Neural cell (in vitro differentiated cells): Measurements from ENCODE around the gene LIME1. TPM values are rescaled to one million over a fixed set of nuclear protein-coding genes. Genes with fewer than 3 reads are reported as not detected.

Experiments
- H2AFZ ChIP-seq: fragments of 200-600, 300-800 bp; sonication (generic), shearing (Covaris generic); 2 replicates; pipeline ENCODE4 v1.6.0; 2014; ENCODE audit warnings: low read depth, mild to moderate bottlenecking, antibody characterized with exemption, low read length, moderate library complexity
- H3F3A ChIP-seq: fragments of 200-600 bp; shearing (Covaris generic); 2 replicates; pipeline ENCODE4 v1.6.1; 2016; ENCODE audit warnings: mild to moderate bottlenecking, moderate library complexity, mixed read lengths, antibody characterized with exemption, low read length; ENCODE audit not compliant: insufficient read depth, poor library complexity, severe bottlenecking
- H3K27ac ChIP-seq: fragments of 200-600, 300-800 bp; sonication (generic), shearing (Covaris generic); 2 replicates; pipeline ENCODE4 v1.5.1; 2014; ENCODE audit warnings: mild to moderate bottlenecking, low read length, moderate library complexity
- H3K27me3 ChIP-seq: fragments of 300-800, 200-600 bp; sonication (generic), shearing (Covaris generic); 2 replicates; pipeline ENCODE4 v1.6.0; 2014; ENCODE audit warnings: mild to moderate bottlenecking, low read depth, low read length, moderate library complexity; ENCODE audit not compliant: insufficient read depth
- H3K36me3 ChIP-seq: fragments of 300-800, 200-600 bp; sonication (generic), shearing (Covaris generic); 2 replicates; pipeline ENCODE4 v1.5.1; 2014; ENCODE audit warnings: mild to moderate bottlenecking, antibody characterized with exemption, low read length, moderate library complexity; ENCODE audit not compliant: insufficient read depth
- H3K4me2 ChIP-seq: fragments of 300-800, 200-600 bp; sonication (generic), shearing (Covaris generic); 2 replicates; pipeline ENCODE4 v1.6.0; 2014; ENCODE audit warnings: mild to moderate bottlenecking, low read length
- H3K4me3 ChIP-seq: fragments of 300-800, 200-600 bp; sonication (generic), shearing (Covaris generic); 2 replicates; pipeline ENCODE4 v1.5.1; 2014; ENCODE audit warnings: mild to moderate bottlenecking, low read length, moderate library complexity
- H3K79me2 ChIP-seq: fragments of 200-600 bp; shearing (Covaris generic); replicated peaks from 2 replicates; pipeline ENCODE4 v1.6.0; 2014; ENCODE audit warnings: mild to moderate bottlenecking, low read length, moderate library complexity; ENCODE audit not compliant: insufficient read depth
- H3K9ac ChIP-seq: fragments of 300-800, 200-600 bp; sonication (generic), shearing (Covaris generic); 2 replicates; pipeline ENCODE4 v1.6.1; 2016; ENCODE audit warnings: mild to moderate bottlenecking, low read length, mixed read lengths
- H3K9me2 ChIP-seq: fragments of 200-600 bp; shearing (Covaris generic); 2 replicates; pipeline ENCODE4 v1.6.1; 2016; ENCODE audit warnings: mild to moderate bottlenecking, low read length, mixed read lengths; ENCODE audit not compliant: insufficient read depth
- H3K9me3 ChIP-seq: fragments of 200-600, 300-800 bp; sonication (generic), shearing (Covaris generic); 2 replicates; pipeline ENCODE4 v1.6.1; 2016; ENCODE audit warnings: mild to moderate bottlenecking, mixed run types, low read length, moderate library complexity, mixed read lengths
- H4K20me1 ChIP-seq: fragments of 200-600 bp; shearing (Covaris generic); 2 replicates; pipeline ENCODE4 v1.6.1; 2016; ENCODE audit warnings: mild to moderate bottlenecking, mixed run types; ENCODE audit not compliant: insufficient read depth
- EP300 ChIP-seq: fragments of 450-650 bp; conservative IDR thresholded peaks from 2 replicates; pipeline ENCODE4 v1.6.1; 2014; ENCODE audit warnings: antibody characterized with exemption, mild to moderate bottlenecking, moderate library complexity; ENCODE audit not compliant: poor library complexity, severe bottlenecking
- EZH2 ChIP-seq: fragments of 200-600, 300-800 bp; shearing (Covaris generic), sonication (generic); IDR thresholded peaks from 2 replicates; pipeline ENCODE4 v1.6.1; 2014; ENCODE audit warnings: antibody characterized with exemption, low read length, borderline replicate concordance, mild to moderate bottlenecking; ENCODE audit not compliant: insufficient read depth, poor library complexity, severe bottlenecking
- MXI1 ChIP-seq: fragments of 450-650 bp; conservative IDR thresholded peaks from 2 replicates; pipeline ENCODE4 v1.6.1; 2014; ENCODE audit warnings: antibody characterized with exemption, mild to moderate bottlenecking; ENCODE audit not compliant: poor library complexity, severe bottlenecking
- POLR2AphosphoS5 ChIP-seq: IDR thresholded peaks from 2 replicates; pipeline ENCODE4 v1.6.1; 2012
- RAD21 ChIP-seq: fragments of 450-650 bp; conservative IDR thresholded peaks from 2 replicates; pipeline ENCODE4 v1.6.1; 2014; ENCODE audit warnings: antibody characterized with exemption, mild to moderate bottlenecking, moderate library complexity
- SMC3 ChIP-seq: fragments of 450-650 bp; conservative IDR thresholded peaks from 2 replicates; pipeline ENCODE4 v1.6.1; 2014; ENCODE audit warnings: antibody characterized with exemption, mild to moderate bottlenecking, moderate library complexity; ENCODE audit not compliant: poor library complexity
- TAF1 ChIP-seq: IDR thresholded peaks from 2 replicates; pipeline ENCODE4 v1.6.1; 2012; ENCODE audit warnings: low read depth
- polyA plus RNA-seq: library from polyadenylated mRNA; depleted of rRNA; stranded (reverse); fragments of >200 nt; gene quantifications from 2 replicates; pipeline ENCODE4 v1.2.3, GENCODE V29; 2014
- TF ChIP-seq, protein P1 (sequence below): fragments of 450-650 bp; IDR thresholded peaks from 2 replicates; pipeline ENCODE4 v1.5.1; 2014; ENCODE audit warnings: antibody characterized with exemption, mild to moderate bottlenecking, moderate library complexity; ENCODE audit not compliant: poor library complexity, severe bottlenecking
- TF ChIP-seq, protein P2 (sequence below): IDR thresholded peaks from 2 replicates; pipeline ENCODE4 v1.6.1; 2012; ENCODE audit warnings: borderline replicate concordance

LIME1 gene
- polyA plus RNA-seq, 1 donor from 2014 or later = 65.2 TPM

DNA sequence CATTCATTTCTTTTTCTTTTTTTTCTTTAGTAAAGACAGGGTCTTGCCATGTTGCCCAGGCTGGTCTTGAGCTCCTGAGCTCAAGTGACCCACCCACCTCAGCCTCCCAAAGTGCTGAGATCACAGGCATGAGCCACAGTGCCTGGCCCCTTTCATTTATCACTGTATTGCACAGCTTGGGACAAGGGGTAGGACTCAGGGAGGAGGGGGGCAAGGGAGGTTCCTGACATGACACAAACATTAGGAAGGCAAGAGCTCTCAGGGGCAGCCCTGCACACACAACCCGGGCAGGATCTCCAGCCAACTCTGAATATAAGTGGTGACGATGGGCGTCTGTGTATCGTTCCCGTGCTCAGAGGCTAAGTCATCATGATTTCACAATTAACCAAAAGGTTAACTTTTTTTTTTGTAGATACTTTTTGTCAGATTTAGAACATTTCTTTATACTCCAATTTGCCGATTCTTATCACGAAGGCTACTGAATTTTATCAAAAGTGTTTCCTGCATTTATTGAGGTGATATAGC is 23.0 kb downstream of the LIME1 start:
- no peaks in the 10 kb centered on the region for H3K36me3 ChIP-seq
- H2AFZ ChIP-seq = no peak overlapping the region
- no peaks in the 10 kb centered on the region for H3F3A ChIP-seq
- TF ChIP-seq, protein P1, sequence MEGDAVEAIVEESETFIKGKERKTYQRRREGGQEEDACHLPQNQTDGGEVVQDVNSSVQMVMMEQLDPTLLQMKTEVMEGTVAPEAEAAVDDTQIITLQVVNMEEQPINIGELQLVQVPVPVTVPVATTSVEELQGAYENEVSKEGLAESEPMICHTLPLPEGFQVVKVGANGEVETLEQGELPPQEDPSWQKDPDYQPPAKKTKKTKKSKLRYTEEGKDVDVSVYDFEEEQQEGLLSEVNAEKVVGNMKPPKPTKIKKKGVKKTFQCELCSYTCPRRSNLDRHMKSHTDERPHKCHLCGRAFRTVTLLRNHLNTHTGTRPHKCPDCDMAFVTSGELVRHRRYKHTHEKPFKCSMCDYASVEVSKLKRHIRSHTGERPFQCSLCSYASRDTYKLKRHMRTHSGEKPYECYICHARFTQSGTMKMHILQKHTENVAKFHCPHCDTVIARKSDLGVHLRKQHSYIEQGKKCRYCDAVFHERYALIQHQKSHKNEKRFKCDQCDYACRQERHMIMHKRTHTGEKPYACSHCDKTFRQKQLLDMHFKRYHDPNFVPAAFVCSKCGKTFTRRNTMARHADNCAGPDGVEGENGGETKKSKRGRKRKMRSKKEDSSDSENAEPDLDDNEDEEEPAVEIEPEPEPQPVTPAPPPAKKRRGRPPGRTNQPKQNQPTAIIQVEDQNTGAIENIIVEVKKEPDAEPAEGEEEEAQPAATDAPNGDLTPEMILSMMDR = no peak
- TF ChIP-seq EZH2 = no peak
- no peak for TF ChIP-seq MXI1
- no peak for TF ChIP-seq TAF1
- TF ChIP-seq, protein P2, sequence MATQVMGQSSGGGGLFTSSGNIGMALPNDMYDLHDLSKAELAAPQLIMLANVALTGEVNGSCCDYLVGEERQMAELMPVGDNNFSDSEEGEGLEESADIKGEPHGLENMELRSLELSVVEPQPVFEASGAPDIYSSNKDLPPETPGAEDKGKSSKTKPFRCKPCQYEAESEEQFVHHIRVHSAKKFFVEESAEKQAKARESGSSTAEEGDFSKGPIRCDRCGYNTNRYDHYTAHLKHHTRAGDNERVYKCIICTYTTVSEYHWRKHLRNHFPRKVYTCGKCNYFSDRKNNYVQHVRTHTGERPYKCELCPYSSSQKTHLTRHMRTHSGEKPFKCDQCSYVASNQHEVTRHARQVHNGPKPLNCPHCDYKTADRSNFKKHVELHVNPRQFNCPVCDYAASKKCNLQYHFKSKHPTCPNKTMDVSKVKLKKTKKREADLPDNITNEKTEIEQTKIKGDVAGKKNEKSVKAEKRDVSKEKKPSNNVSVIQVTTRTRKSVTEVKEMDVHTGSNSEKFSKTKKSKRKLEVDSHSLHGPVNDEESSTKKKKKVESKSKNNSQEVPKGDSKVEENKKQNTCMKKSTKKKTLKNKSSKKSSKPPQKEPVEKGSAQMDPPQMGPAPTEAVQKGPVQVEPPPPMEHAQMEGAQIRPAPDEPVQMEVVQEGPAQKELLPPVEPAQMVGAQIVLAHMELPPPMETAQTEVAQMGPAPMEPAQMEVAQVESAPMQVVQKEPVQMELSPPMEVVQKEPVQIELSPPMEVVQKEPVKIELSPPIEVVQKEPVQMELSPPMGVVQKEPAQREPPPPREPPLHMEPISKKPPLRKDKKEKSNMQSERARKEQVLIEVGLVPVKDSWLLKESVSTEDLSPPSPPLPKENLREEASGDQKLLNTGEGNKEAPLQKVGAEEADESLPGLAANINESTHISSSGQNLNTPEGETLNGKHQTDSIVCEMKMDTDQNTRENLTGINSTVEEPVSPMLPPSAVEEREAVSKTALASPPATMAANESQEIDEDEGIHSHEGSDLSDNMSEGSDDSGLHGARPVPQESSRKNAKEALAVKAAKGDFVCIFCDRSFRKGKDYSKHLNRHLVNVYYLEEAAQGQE = no peak
- no peak for TF ChIP-seq SMC3
- TF ChIP-seq EP300 = no peak
- TF ChIP-seq RAD21 = no peak
- no peak for TF ChIP-seq POLR2AphosphoS5
- no peaks in the 10 kb centered on the region for H3K9me3 ChIP-seq
- no peak overlapping the region for H3K4me2 ChIP-seq
- H3K9ac ChIP-seq = no peak overlapping the region
- no peaks in the 10 kb centered on the region for H3K27me3 ChIP-seq
- H3K27ac ChIP-seq = no peak overlapping the region
- H3K4me3 ChIP-seq = no peak overlapping the region
- no peaks in the 10 kb centered on the region for H3K9me2 ChIP-seq
- no peaks in the 10 kb centered on the region for H3K79me2 ChIP-seq
- no peaks in the 10 kb centered on the region for H4K20me1 ChIP-seq

DNA sequence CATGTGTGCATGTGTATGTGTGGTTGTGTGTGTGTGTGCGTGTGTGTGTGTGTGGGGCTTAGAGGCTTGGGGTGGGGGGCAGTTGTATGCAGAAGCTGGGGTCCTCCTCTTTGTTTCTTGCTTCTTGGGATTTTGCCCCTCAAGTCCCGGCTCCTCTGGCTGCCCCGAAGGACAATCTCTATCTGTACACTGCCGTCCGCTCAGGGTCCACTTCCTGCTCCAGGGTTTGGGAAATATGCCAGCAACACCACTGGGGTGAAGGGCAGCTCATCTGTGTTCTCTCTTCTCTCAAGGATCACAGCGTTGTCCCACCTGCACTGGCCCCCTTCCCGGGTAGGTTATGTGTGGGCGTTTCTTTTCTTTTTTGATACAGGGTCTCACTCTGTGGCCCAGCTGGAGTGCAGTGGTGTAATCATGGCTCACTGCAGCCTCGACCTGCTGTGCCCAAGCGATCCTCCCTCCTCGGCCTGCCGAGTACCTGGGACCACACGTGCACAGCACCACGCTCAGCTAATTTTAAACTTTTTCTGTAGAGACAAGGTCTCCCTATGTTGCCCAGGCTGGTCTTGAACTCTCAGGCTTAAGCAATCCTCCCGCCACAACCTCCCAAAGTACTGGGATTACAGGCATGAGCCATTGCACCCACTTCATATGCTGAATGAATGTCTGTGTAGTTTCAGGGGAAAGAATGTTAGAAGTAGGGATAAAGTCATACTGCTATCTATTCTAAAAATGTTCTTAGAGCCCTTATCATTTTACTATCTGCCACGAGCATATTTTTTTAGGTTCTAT is 28.8 kb downstream of the LIME1 start:
- Histone ChIP-seq H3K36me3 (no peaks in the 10 kb centered on the region), H2AFZ (no peak overlapping the region)

More for the DNA sequence above, 28.8 kb downstream of the LIME1 start:
- H3K9me3 ChIP-seq = no peaks in the 10 kb centered on the region
- no peak overlapping the region for H3K9ac ChIP-seq
- no peaks in the 10 kb centered on the region for H3F3A ChIP-seq
- no peak overlapping the region for H3K4me2 ChIP-seq
- H3K27ac ChIP-seq = no peak overlapping the region
- no peaks in the 10 kb centered on the region for H3K79me2 ChIP-seq
- H3K9me2 ChIP-seq = no peaks in the 10 kb centered on the region
- no peak overlapping the region for H3K4me3 ChIP-seq
- H4K20me1 ChIP-seq = no peaks in the 10 kb centered on the region
- H3K27me3 ChIP-seq = no peaks in the 10 kb centered on the region
- TF ChIP-seq RAD21 (no peak), SMC3 (no peak), POLR2AphosphoS5 (no peak), EP300 (no peak), TAF1 (no peak), MXI1 (no peak), EZH2 (no peak)
- TF ChIP-seq, protein P1 = no peak
- TF ChIP-seq, protein P2 = no peak
